HepG2 (cell line): ENCODE data around the gene FBRSL1. TPM values are rescaled to one million over a fixed set of nuclear protein-coding genes. Genes with fewer than 3 reads are reported as not detected.
A peak's percentile ranks its signal among the peaks of the same experiment; 100 is the strongest.

Source experiments
- ESRRA ChIP-seq: sonication (generic); formaldehyde crosslinking; IDR thresholded peaks from 2 replicates; pipeline ENCODE4 v1.5.1; 2020; ENCODE audit warnings: mild to moderate bottlenecking, low read depth, missing genetic modification reagents
- ISL2 ChIP-seq: sonication (generic); formaldehyde crosslinking; IDR thresholded peaks from 2 replicates; pipeline ENCODE4 v1.5.0; 2020; ENCODE audit warnings: missing genetic modification reagents
- NFRKB ChIP-seq: fragments of 450-650 bp; IDR thresholded peaks from 2 replicates; pipeline ENCODE4 v1.6.1; 2017
- NPAS2 ChIP-seq: sonication (generic); formaldehyde crosslinking; IDR thresholded peaks from 2 replicates; pipeline ENCODE4 v1.8.0; 2022; ENCODE audit warnings: mild to moderate bottlenecking, missing genetic modification reagents, borderline replicate concordance
- PHF20 ChIP-seq: sonication (generic); formaldehyde crosslinking; IDR thresholded peaks from 2 replicates; pipeline ENCODE4 v1.5.0; 2020; ENCODE audit warnings: mild to moderate bottlenecking, missing genetic modification reagents
- ZBTB8A ChIP-seq: sonication (generic); formaldehyde crosslinking; IDR thresholded peaks from 2 replicates; pipeline ENCODE4 v1.4.0; 2020; ENCODE audit warnings: mild to moderate bottlenecking, low read depth, missing genetic modification reagents, borderline replicate concordance
- ZMYM2 ChIP-seq: sonication (generic); formaldehyde crosslinking; IDR thresholded peaks from 2 replicates; pipeline ENCODE4 v1.8.0; 2022; ENCODE audit warnings: mild to moderate bottlenecking, missing genetic modification reagents
- ZNF235 ChIP-seq: sonication (generic); formaldehyde crosslinking; IDR thresholded peaks from 2 replicates; pipeline ENCODE4 v1.8.1; 2023; ENCODE audit warnings: mild to moderate bottlenecking, missing genetic modification reagents, borderline replicate concordance
- ZNF296 ChIP-seq: sonication (generic); formaldehyde crosslinking; conservative IDR thresholded peaks from 2 replicates; pipeline ENCODE4 v1.5.0; 2020; ENCODE audit warnings: mild to moderate bottlenecking, missing genetic modification reagents
- ZNF496 ChIP-seq: sonication (generic); formaldehyde crosslinking; IDR thresholded peaks from 2 replicates; pipeline ENCODE4 v1.8.1; 2023; ENCODE audit warnings: mild to moderate bottlenecking, moderate library complexity, missing genetic modification reagents; ENCODE audit not compliant: insufficient replicate concordance
- ZNF740 ChIP-seq: sonication (generic); formaldehyde crosslinking; IDR thresholded peaks from 2 replicates; pipeline ENCODE4 v1.4.0; 2020; ENCODE audit warnings: missing genetic modification reagents
- ZSCAN20 ChIP-seq: sonication (generic); formaldehyde crosslinking; IDR thresholded peaks from 2 replicates; pipeline ENCODE4 v1.4.0; 2020; ENCODE audit warnings: missing genetic modification reagents, mild to moderate bottlenecking, borderline replicate concordance
- polyA plus RNA-seq, 8 experiments: library from polyadenylated mRNA; depleted of rRNA in 3 of 8; stranded (reverse) in 7 of 8; unstranded in 1 of 8; fragments of >200 nt; fragmentation: Illumina TruSeq in 4 of 8; extraction: Trizol in 4 of 8; gene quantifications; 2 replicates each; pipeline versions ENCODE4 v1.2.1 to v1.2.3, GENCODE V29; 2011 to 2016; ENCODE audit warnings: low read depth in 4 of 8, missing spikeins in 1 of 8, mixed read lengths in 1 of 8; ENCODE audit not compliant: insufficient read depth in 1 of 8
- total RNA-seq, 5 experiments: library from RNA; depleted of rRNA; stranded (reverse); fragments of >200 nt; fragmentation: Illumina TruSeq; extraction: Trizol; gene quantifications; 2 replicates each; pipeline ENCODE4 v1.2.3, GENCODE V29; 2016; ENCODE audit warnings: low read depth in 1 of 5
- TF ChIP-seq, protein P1 (sequence below): sonication (generic); formaldehyde crosslinking; IDR thresholded peaks from 2 replicates; pipeline ENCODE4 v1.4.0; 2020; ENCODE audit warnings: mild to moderate bottlenecking, missing genetic modification reagents
- TF ChIP-seq, protein P2 (sequence below): sonication (generic); formaldehyde crosslinking; IDR thresholded peaks from 2 replicates; pipeline ENCODE4 v1.8.0; 2022; ENCODE audit warnings: mild to moderate bottlenecking, missing genetic modification reagents
- TF ChIP-seq, protein P3 (sequence below): sonication (generic); formaldehyde crosslinking; conservative IDR thresholded peaks from 2 replicates; pipeline ENCODE4 v1.8.1; 2023; ENCODE audit warnings: missing genetic modification reagents
- TF ChIP-seq, protein P4 (sequence below): sonication (generic); formaldehyde crosslinking; IDR thresholded peaks from 2 replicates; pipeline ENCODE4 v1.8.0; 2022; ENCODE audit warnings: mild to moderate bottlenecking, missing genetic modification reagents, moderate library complexity

Gene FBRSL1
- total and polyA plus RNA-seq, 2 of the 13 experiments (the other 11 are each of a cell fraction or from before 2014, with no cell fraction given), result 3.6 to 7.9 TPM

GRCh38 chr12:132471011-132471857, 18.7 kb upstream of the FBRSL1 start (continued):
- TF ChIP-seq, protein P1, sequence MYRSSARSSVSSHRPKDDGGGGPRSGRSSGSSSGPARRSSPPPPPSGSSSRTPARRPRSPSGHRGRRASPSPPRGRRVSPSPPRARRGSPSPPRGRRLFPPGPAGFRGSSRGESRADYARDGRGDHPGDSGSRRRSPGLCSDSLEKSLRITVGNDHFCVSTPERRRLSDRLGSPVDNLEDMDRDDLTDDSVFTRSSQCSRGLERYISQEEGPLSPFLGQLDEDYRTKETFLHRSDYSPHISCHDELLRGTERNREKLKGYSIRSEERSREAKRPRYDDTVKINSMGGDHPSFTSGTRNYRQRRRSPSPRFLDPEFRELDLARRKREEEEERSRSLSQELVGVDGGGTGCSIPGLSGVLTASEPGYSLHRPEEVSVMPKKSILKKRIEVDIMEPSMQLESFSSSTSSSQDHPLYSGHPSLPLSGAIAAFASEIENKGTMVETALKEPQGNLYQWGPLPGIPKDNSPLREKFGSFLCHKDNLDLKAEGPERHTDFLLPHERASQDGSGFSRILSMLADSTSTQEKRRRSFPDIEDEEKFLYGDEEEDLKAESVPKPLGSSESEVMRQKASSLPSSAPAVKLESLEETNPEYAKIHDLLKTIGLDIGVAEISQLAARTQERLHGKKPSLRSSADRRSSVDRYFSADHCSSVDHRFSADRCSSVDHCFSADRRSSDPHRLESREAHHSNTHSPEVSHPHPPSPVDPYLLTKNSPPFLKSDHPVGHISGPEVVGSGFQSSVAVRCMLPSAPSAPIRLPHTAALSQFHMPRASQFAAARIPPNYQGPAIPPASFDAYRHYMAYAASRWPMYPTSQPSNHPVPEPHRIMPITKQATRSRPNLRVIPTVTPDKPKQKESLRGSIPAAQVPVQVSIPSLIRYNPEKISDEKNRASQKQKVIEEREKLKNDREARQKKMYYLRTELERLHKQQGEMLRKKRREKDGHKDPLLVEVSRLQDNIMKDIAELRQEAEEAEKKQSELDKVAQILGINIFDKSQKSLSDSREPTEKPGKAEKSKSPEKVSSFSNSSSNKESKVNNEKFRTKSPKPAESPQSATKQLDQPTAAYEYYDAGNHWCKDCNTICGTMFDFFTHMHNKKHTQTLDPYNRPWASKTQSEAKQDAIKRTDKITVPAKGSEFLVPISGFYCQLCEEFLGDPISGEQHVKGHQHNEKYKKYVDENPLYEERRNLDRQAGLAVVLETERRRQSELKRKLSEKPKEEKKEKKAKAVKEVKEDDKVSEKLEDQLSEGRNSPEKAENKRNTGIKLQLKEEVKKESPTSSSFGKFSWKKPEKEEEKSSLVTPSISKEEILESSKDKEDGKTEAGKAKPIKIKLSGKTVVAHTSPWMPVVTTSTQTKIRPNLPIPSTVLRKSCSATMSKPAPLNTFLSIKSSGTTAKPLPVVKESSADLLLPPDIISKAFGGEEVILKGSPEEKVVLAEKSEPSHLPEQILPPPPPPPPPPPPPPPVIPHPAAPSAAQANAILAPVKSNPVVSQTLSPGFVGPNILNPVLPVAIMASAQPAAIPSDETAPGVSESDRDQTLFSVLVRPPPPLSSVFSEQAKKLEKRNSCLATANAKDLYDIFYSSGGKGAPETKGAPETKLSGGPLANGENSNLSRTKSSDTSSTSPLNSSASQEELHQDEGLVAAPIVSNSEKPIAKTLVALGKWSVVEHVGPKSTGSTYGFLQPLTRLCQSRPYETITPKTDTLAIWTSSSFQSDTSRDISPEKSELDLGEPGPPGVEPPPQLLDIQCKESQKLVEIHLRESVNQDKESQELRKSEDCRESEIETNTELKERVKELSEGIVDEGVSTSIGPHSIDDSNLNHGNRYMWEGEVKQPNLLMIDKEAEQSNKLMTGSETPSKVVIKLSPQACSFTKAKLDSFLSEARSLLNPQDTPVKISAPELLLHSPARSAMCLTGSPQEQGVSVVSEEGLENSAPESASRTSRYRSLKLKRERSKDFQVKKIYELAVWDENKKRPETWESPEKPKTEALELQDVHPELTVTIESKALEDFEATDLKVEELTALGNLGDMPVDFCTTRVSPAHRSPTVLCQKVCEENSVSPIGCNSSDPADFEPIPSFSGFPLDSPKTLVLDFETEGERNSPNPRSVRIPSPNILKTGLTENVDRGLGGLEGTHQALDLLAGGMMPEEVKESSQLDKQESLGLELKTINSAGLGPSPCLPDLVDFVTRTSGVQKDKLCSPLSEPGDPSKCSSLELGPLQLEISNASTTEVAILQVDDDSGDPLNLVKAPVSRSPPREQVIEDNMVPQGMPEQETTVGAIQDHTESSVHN (CRISPR knock-in tag), result no peak
- no peak for TF ChIP-seq NFRKB
- TF ChIP-seq, protein P2, sequence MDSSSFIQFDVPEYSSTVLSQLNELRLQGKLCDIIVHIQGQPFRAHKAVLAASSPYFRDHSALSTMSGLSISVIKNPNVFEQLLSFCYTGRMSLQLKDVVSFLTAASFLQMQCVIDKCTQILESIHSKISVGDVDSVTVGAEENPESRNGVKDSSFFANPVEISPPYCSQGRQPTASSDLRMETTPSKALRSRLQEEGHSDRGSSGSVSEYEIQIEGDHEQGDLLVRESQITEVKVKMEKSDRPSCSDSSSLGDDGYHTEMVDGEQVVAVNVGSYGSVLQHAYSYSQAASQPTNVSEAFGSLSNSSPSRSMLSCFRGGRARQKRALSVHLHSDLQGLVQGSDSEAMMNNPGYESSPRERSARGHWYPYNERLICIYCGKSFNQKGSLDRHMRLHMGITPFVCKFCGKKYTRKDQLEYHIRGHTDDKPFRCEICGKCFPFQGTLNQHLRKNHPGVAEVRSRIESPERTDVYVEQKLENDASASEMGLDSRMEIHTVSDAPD (CRISPR knock-in tag), result peak; percentile 79; the same call in 1 of the 2 replicates
- TF ChIP-seq PHF20, result no peak
- no peak for TF ChIP-seq ZMYM2 (CRISPR knock-in tag)
- peak; percentile 88 for TF ChIP-seq ESRRA (CRISPR knock-in tag)
- TF ChIP-seq ZNF496 (CRISPR knock-in tag), result no peak
- no peak for TF ChIP-seq ZNF235 (CRISPR knock-in tag)
- TF ChIP-seq NPAS2 (CRISPR knock-in tag), result no peak
- TF ChIP-seq ZBTB8A, result no peak
- peak; percentile 77; the same call in 1 of the 2 replicates for TF ChIP-seq ISL2 (CRISPR knock-in tag)
- TF ChIP-seq ZNF740 (CRISPR knock-in tag), result peak; percentile 70; the same call in 1 of the 2 replicates
- no peak for TF ChIP-seq ZSCAN20
- TF ChIP-seq, protein P3, sequence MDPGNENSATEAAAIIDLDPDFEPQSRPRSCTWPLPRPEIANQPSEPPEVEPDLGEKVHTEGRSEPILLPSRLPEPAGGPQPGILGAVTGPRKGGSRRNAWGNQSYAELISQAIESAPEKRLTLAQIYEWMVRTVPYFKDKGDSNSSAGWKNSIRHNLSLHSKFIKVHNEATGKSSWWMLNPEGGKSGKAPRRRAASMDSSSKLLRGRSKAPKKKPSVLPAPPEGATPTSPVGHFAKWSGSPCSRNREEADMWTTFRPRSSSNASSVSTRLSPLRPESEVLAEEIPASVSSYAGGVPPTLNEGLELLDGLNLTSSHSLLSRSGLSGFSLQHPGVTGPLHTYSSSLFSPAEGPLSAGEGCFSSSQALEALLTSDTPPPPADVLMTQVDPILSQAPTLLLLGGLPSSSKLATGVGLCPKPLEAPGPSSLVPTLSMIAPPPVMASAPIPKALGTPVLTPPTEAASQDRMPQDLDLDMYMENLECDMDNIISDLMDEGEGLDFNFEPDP (CRISPR knock-in tag), result no peak
- TF ChIP-seq, protein P4, sequence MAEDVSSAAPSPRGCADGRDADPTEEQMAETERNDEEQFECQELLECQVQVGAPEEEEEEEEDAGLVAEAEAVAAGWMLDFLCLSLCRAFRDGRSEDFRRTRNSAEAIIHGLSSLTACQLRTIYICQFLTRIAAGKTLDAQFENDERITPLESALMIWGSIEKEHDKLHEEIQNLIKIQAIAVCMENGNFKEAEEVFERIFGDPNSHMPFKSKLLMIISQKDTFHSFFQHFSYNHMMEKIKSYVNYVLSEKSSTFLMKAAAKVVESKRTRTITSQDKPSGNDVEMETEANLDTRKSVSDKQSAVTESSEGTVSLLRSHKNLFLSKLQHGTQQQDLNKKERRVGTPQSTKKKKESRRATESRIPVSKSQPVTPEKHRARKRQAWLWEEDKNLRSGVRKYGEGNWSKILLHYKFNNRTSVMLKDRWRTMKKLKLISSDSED (CRISPR knock-in tag), result no peak
- no peak for TF ChIP-seq ZNF296 (CRISPR knock-in tag)
